ENCODE measurements around the gene CTNNBIP1.

Gene CTNNBIP1

DNA sequence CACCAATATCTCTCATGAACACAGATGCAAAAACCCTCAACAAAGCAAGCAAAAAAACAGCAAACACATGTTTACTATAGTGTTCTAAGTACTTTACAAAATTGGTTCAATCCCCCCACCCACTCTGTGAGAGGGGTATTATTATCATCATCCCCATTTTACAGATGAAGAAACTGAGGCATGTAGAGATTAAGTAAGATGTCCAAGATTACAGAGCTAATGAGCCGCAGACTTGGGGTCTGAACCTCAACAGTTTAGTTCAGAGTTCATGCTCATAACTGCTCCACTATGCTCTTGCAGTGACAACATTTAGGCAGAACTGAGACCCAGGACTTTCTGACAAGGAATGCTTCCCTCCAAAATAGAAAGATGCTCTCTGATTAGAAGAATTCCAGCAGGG, 108.2 kb downstream of the CTNNBIP1 start:
- TF ChIP-seq NFIC (IDR thresholded peaks at IDR 0.05) (no peak), TCF12 (IDR thresholded peaks at IDR 0.05; ENCODE audit: low read depth) (no peak), CREB1 (IDR thresholded peaks at IDR 0.05; ENCODE audit: low read depth) (no peak), FOXM1 (IDR thresholded peaks at IDR 0.05; ENCODE audit: borderline replicate concordance, low read depth) (no peak), TEAD4 (IDR thresholded peaks at IDR 0.05) (no peak), YY1 (IDR thresholded peaks at IDR 0.05; ENCODE audit: low read depth) (no peak), CEBPB (IDR thresholded peaks at IDR 0.05) (no peak), TAF1 (IDR thresholded peaks at IDR 0.05; ENCODE audit: low read depth) (no peak), ZBTB7A (IDR thresholded peaks at IDR 0.05; ENCODE audit: low read depth) (no peak), EGR1 (IDR thresholded peaks at IDR 0.05) (no peak), EP300 (IDR thresholded peaks at IDR 0.05; ENCODE audit: borderline replicate concordance) (no peak), RAD21 (IDR thresholded peaks at IDR 0.05; ENCODE audit: low read depth) (no peak)
- TF ChIP-seq, protein P1, sequence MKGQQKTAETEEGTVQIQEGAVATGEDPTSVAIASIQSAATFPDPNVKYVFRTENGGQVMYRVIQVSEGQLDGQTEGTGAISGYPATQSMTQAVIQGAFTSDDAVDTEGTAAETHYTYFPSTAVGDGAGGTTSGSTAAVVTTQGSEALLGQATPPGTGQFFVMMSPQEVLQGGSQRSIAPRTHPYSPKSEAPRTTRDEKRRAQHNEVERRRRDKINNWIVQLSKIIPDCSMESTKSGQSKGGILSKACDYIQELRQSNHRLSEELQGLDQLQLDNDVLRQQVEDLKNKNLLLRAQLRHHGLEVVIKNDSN (IDR thresholded peaks at IDR 0.05): no peak
- TF ChIP-seq, protein P2, sequence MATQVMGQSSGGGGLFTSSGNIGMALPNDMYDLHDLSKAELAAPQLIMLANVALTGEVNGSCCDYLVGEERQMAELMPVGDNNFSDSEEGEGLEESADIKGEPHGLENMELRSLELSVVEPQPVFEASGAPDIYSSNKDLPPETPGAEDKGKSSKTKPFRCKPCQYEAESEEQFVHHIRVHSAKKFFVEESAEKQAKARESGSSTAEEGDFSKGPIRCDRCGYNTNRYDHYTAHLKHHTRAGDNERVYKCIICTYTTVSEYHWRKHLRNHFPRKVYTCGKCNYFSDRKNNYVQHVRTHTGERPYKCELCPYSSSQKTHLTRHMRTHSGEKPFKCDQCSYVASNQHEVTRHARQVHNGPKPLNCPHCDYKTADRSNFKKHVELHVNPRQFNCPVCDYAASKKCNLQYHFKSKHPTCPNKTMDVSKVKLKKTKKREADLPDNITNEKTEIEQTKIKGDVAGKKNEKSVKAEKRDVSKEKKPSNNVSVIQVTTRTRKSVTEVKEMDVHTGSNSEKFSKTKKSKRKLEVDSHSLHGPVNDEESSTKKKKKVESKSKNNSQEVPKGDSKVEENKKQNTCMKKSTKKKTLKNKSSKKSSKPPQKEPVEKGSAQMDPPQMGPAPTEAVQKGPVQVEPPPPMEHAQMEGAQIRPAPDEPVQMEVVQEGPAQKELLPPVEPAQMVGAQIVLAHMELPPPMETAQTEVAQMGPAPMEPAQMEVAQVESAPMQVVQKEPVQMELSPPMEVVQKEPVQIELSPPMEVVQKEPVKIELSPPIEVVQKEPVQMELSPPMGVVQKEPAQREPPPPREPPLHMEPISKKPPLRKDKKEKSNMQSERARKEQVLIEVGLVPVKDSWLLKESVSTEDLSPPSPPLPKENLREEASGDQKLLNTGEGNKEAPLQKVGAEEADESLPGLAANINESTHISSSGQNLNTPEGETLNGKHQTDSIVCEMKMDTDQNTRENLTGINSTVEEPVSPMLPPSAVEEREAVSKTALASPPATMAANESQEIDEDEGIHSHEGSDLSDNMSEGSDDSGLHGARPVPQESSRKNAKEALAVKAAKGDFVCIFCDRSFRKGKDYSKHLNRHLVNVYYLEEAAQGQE (IDR thresholded peaks at IDR 0.05; ENCODE audit: low read depth): no peak
- TF ChIP-seq, protein P3, sequence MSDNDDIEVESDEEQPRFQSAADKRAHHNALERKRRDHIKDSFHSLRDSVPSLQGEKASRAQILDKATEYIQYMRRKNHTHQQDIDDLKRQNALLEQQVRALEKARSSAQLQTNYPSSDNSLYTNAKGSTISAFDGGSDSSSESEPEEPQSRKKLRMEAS (IDR thresholded peaks at IDR 0.05): no peak
